Fibroblast of mammary gland (primary cell): Measurements from ENCODE around the gene ABHD5.

Experiments
- DNase-seq: peaks from one replicate; pipeline ENCODE4 v3.0.0-alpha.2; 2010; ENCODE audit warnings: low read depth
- H3K4me3 ChIP-seq: 2 replicates; pipeline ENCODE4 v1.5.1; 2011; ENCODE audit warnings: low read depth, mild to moderate bottlenecking, low read length, moderate library complexity; ENCODE audit not compliant: control insufficient read depth
- TF ChIP-seq, protein P1 (sequence below): conservative IDR thresholded peaks from 2 replicates; pipeline ENCODE4 v1.5.1; 2011; ENCODE audit warnings: low read depth, low read length, inconsistent platforms; ENCODE audit not compliant: control insufficient read depth, insufficient read depth

The ABHD5 gene

GRCh38 chr3:43769097-43769884 is 78.6 kb downstream of the ABHD5 start:
- H3K4me3 ChIP-seq, result peak overlapping the region; percentile 49
- DNase-seq, result peak; percentile 96
- TF ChIP-seq, protein P1, sequence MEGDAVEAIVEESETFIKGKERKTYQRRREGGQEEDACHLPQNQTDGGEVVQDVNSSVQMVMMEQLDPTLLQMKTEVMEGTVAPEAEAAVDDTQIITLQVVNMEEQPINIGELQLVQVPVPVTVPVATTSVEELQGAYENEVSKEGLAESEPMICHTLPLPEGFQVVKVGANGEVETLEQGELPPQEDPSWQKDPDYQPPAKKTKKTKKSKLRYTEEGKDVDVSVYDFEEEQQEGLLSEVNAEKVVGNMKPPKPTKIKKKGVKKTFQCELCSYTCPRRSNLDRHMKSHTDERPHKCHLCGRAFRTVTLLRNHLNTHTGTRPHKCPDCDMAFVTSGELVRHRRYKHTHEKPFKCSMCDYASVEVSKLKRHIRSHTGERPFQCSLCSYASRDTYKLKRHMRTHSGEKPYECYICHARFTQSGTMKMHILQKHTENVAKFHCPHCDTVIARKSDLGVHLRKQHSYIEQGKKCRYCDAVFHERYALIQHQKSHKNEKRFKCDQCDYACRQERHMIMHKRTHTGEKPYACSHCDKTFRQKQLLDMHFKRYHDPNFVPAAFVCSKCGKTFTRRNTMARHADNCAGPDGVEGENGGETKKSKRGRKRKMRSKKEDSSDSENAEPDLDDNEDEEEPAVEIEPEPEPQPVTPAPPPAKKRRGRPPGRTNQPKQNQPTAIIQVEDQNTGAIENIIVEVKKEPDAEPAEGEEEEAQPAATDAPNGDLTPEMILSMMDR, result peak; percentile 89

- TF ChIP-seq, protein P1, result no peak
- H3K4me3 ChIP-seq, result peak overlapping the region; percentile 49
- DNase-seq, result no peak
Measured at GRCh38 chr3:43769885-43770425, 79.2 kb downstream of the ABHD5 start.

- TF ChIP-seq, protein P1, result no peak
- no peak overlapping the region for H3K4me3 ChIP-seq
- peak; percentile 30 for DNase-seq
Measured at GRCh38 chr3:43770426-43771103, 79.8 kb downstream of the ABHD5 start.

GRCh38 chr3:43771610-43772009 is 80.9 kb downstream of the ABHD5 start:
- no peak for DNase-seq
- no peak overlapping the region for H3K4me3 ChIP-seq
- TF ChIP-seq, protein P1, result no peak

GRCh38 chr3:43773273-43774094 is 82.7 kb downstream of the ABHD5 start:
- TF ChIP-seq, protein P1, result no peak
- DNase-seq, result no peak
- no peak overlapping the region for H3K4me3 ChIP-seq

DNA sequence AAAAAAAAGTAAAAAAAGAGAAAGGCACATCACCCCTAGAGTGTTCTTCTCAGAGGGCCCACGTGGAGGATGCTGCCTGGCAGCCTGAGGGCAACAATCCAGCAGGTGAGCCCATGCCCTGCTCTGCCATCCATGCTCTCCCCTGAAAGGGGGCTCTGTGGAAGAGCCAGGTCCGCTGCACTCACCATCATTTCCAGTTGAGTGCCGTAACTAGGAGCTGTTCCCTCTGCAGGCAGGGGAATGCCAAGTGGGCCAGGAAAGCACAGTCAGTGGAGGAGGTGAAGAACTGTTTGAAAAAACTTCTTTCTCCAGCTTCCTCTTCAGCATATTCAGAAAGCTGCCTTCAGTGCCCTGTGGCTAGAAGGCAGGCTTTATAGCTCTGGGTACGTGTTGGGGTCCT is 84.1 kb downstream of the ABHD5 start:
- DNase-seq, result no peak
- TF ChIP-seq, protein P1, result no peak
- H3K4me3 ChIP-seq, result no peak overlapping the region
